Measurements from ENCODE around the gene NKAIN4. TPM values are rescaled to one million over a fixed set of nuclear protein-coding genes. Genes with fewer than 3 reads are reported as not detected.
A peak's percentile ranks its signal among the peaks of the same experiment; 100 is the strongest.

NKAIN4 gene
- total and polyA plus RNA-seq, 4 donors, result 0.05 TPM; not detected in 3

GRCh38 chr20:63235399-63235983, 18.8 kb downstream of the NKAIN4 start, which contains the start of gene BIRC7 (continued):
- TF ChIP-seq TAF1 (conservative IDR thresholded peaks at IDR 0.05), result no peak

GRCh38 chr20:63234693-63235398, 19.4 kb downstream of the NKAIN4 start:
- peaks cover 0 to 4% (median 2%) of the 10 kb centered on the region in 4 donors for H3K27me3 ChIP-seq (ENCODE audit: control insufficient read depth in 4 of 4, insufficient read depth in 4 of 4, low read length in 3 of 4)
- WGBS, result 18% methylated on average over 20 of the region's 20 CpGs
- peaks cover 0 to 4% (median 1%) of the 10 kb centered on the region in 4 donors for H3K4me1 ChIP-seq (ENCODE audit: control insufficient read depth in 4 of 4, insufficient read depth in 4 of 4, low read length in 3 of 4)
- no peak overlapping the region for H3K27ac ChIP-seq (ENCODE audit: low read depth in 1 of 2, low read length in 2 of 2)
- no peaks in the 10 kb centered on the region for H3K36me3 ChIP-seq (ENCODE audit: control insufficient read depth in 4 of 4, insufficient read depth in 3 of 4, low read depth in 1 of 4, low read length in 3 of 4)
- no peaks in the 10 kb centered on the region for H3K9me3 ChIP-seq (ENCODE audit: control insufficient read depth in 4 of 4, low read length in 3 of 4)
- H3K9ac ChIP-seq (ENCODE audit: low read depth in 1 of 2, low read length in 2 of 2), result no peak overlapping the region
- DNase-seq (ENCODE audit: low spot score), result no peak
- H3K4me3 ChIP-seq (ENCODE audit: low read depth in 1 of 3, low read length in 3 of 3), result no peak overlapping the region
- TF ChIP-seq FOXA2 (IDR thresholded peaks at IDR 0.05) (no peak), FOXA1 (IDR thresholded peaks at IDR 0.05) (no peak), GABPA (IDR thresholded peaks at IDR 0.05 in 1 of 2, conservative IDR thresholded peaks at IDR 0.05 in 1 of 2) (no peak), CTCF (IDR thresholded peaks at IDR 0.05; ENCODE audit: low read depth, low read length, missing input control) (peak; percentile 54), NR2F2 (IDR thresholded peaks at IDR 0.05) (no peak), RAD21 (IDR thresholded peaks at IDR 0.05) (peak in 1 of 2 donors; percentile 18)

GRCh38 chr20:63233924-63234323, 20.3 kb downstream of the NKAIN4 start:
- H3K4me1 ChIP-seq (ENCODE audit: control insufficient read depth in 4 of 4, insufficient read depth in 4 of 4, low read length in 3 of 4), result peaks cover 0 to 4% (median 1%) of the 10 kb centered on the region in 4 donors
- TF ChIP-seq SP1 (IDR thresholded peaks at IDR 0.05) (no peak), FOXA1 (IDR thresholded peaks at IDR 0.05) (no peak), GABPA (IDR thresholded peaks at IDR 0.05 in 1 of 2, conservative IDR thresholded peaks at IDR 0.05 in 1 of 2) (no peak), MAX (IDR thresholded peaks at IDR 0.05) (no peak), YY1 (IDR thresholded peaks at IDR 0.05) (no peak), HNF4A (conservative IDR thresholded peaks at IDR 0.05) (no peak), CTCF (IDR thresholded peaks at IDR 0.05; ENCODE audit: low read depth, low read length, missing input control) (no peak), RXRA (IDR thresholded peaks at IDR 0.05) (no peak), ATF3 (IDR thresholded peaks at IDR 0.05) (no peak), RAD21 (IDR thresholded peaks at IDR 0.05) (no peak)
- TF ChIP-seq, protein P1, sequence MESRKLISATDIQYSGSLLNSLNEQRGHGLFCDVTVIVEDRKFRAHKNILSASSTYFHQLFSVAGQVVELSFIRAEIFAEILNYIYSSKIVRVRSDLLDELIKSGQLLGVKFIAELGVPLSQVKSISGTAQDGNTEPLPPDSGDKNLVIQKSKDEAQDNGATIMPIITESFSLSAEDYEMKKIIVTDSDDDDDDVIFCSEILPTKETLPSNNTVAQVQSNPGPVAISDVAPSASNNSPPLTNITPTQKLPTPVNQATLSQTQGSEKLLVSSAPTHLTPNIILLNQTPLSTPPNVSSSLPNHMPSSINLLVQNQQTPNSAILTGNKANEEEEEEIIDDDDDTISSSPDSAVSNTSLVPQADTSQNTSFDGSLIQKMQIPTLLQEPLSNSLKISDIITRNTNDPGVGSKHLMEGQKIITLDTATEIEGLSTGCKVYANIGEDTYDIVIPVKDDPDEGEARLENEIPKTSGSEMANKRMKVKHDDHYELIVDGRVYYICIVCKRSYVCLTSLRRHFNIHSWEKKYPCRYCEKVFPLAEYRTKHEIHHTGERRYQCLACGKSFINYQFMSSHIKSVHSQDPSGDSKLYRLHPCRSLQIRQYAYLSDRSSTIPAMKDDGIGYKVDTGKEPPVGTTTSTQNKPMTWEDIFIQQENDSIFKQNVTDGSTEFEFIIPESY (IDR thresholded peaks at IDR 0.05), result no peak
- no peaks in the 10 kb centered on the region for H3K9me3 ChIP-seq (ENCODE audit: control insufficient read depth in 4 of 4, low read length in 3 of 4)
- no peak for DNase-seq (ENCODE audit: low spot score)
- H3K36me3 ChIP-seq (ENCODE audit: control insufficient read depth in 4 of 4, insufficient read depth in 3 of 4, low read depth in 1 of 4, low read length in 3 of 4), result no peaks in the 10 kb centered on the region
- H3K27me3 ChIP-seq (ENCODE audit: control insufficient read depth in 4 of 4, insufficient read depth in 4 of 4, low read length in 3 of 4), result peaks cover 0 to 4% (median 2%) of the 10 kb centered on the region in 4 donors
- H3K27ac ChIP-seq (ENCODE audit: low read depth in 1 of 2, low read length in 2 of 2), result no peak overlapping the region
- H3K4me3 ChIP-seq (ENCODE audit: low read depth in 1 of 3, low read length in 3 of 3), result no peak overlapping the region
- WGBS, result 82% methylated on average over 17 of the region's 17 CpGs
- H3K9ac ChIP-seq (ENCODE audit: low read depth in 1 of 2, low read length in 2 of 2), result no peak overlapping the region
